DMS53 (cell line): ENCODE results near the gene LDLRAD3.

Experiments
- DNase-seq: peaks from one replicate; lab custom pipeline; 2025; lab: John Stamatoyannopoulos, UW

Gene LDLRAD3

DNA sequence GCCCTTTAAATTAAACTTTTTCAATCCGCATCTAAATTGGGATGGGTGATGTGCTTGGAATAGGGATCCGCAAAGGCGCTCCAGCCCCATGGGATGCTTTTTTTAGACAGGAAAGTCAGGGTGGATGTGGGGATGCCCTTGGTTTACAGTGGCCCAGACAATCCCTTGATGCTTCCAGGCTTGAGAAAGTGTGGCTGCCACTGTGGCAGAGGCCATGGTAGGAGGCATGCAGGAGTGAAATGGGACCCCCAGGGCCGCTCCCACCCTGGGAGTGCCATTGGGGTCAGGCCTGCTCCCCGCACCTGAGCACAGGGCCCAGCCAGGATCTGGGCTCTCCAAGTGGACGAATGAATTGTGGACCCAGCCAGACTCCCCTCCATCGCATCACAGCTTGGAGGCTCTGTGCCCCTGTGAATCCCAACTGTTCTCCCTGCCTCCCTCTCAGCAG, 269.6 kb downstream of the LDLRAD3 start:
- no peak for DNase-seq

DNA sequence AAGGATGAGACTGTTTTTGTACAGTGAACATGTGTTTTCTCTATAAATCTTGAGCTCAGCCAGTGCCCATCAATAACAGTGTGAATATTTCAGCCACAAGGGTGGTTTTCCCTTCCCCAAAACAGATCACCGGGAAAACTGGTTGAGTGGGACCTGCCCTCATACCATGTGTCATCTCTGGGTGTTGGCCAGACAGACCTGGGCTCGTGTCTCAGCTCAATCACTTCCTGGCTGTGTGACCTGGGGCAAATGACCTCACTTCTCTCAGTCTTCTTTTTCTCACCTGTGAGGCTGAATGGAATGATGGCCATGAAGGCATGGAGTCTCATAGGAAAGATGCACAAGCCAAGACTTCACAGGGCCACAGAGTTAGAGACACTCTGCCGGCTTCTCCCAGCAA, 270.6 kb downstream of the LDLRAD3 start:
- peak; percentile 5 for DNase-seq

DNA sequence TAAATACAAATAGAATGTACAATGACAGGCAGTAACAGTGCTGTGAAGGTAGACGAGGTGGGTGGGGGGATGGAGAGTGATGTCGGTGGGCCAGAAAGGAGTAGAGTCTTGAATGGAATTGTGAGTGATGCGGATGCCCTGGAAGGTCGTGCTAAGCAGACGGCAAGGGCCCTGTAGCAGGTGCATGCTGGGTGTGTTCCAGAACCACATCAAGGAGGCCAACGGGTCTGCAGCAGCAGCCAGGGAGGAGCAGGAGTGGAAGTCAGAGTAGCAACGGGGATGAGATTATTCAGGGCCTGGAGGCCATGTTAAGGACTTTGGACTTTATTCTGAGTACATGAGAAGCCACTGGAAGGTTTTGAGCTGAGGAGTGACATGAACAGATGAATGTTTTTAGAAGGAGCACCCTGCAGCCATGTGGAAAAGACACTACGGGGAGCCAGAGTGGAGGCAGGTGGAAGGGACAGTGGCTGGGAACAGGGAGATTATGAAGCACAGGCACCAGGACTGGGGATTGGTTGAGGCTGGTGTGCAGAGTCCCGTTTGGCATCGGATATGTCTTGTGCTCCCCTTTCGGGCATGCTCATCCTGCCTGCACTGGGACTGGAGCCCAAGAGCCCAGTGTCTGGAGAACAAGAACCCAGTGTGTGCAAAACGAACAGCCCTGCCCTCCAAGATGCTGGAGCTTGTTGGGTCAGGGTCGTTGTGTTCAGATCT, 271.3 kb downstream of the LDLRAD3 start:
- no peak for DNase-seq

DNA sequence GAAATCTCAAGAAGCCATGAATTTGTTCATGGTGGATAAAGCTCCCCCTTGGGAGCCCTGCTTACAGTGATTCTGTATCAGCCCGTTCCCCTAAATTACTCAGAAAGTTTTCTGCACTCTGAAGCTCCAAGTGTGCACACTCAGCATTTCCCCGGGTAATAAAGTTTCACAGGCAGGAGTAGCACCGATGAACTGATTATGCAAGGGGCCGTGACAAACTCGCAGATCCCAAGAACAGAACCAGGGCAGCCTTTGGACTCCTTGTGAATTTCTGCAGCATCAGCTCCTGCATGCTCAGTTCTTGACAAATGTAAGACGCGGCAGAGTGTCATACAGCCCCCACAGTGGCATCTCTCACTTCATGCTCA, 271.8 kb downstream of the LDLRAD3 start:
- no peak for DNase-seq

DNA sequence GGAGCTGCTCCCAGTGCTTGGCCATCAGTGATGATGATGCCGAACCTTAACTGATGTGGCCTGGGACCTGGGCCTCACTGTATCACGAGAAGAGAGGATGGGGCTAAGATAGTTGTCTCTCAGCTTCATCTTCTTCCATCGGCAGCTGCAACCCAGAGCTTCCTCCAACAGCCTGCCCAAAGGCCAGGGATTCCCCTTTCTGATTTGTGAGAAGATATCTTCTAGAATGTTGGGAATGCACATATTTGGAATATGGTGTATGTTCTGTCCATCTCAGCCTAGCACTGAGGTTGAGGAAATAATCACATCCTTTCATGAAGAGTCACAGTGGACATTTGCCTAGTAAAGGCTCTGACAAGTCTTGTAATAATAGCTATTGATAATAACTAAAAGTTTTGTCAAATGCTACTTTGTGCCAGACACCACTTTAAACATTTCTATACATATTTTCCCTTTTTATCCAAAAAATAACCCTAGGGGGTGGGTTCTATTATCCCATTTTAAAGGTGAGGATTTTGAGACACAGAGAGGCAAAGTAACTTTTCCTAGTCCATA, 272.3 kb downstream of the LDLRAD3 start:
- no peak for DNase-seq

DNA sequence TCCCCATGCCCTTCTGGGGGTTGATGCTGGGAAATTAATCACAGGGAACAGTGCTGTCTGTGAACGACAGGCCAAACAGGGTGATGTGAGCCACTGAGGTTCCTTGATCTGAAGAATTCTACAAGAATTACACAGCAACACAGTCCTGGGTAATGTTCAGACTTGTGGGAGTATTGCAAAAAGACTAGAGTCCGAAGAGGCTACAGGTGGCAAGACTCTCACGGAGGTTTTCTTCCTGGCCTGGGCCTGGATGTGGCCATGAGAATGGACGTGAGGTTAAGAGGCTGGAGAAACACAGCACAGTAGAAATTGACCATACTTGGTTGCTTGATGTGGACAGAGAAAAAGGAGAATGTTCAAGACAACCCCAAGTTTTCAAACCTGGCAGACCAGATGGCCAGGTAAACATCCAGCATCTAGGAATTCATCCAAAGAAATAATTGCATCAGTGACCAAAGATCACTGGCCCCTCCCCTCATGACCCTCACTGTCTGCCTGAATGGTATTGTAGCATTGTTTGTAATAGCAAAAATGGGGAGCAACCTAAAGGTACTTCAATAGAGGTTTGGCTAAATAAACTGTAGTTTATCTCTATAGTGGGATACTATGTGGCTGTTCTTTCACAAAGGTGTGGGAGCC, 274.5 kb downstream of the LDLRAD3 start:
- DNase-seq, result no peak

DNA sequence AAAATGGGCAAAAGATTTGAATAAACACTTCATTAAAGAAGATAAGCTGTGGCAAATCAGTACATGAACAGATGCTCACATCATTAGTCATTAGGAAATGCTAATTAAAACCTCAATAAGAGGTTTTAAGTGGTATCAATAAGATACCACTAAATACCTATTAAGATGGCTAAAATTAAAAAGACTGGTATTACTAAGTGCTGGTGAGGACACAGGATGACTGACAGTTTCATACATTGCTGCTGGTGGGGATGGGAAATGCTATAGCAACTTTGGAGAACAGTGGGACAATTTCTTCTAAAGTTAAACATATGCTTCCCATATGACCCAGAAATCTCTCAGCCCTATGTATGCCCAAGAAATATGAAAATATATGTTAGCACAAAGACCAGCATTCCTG, 276.1 kb downstream of the LDLRAD3 start:
- no peak for DNase-seq

DNA sequence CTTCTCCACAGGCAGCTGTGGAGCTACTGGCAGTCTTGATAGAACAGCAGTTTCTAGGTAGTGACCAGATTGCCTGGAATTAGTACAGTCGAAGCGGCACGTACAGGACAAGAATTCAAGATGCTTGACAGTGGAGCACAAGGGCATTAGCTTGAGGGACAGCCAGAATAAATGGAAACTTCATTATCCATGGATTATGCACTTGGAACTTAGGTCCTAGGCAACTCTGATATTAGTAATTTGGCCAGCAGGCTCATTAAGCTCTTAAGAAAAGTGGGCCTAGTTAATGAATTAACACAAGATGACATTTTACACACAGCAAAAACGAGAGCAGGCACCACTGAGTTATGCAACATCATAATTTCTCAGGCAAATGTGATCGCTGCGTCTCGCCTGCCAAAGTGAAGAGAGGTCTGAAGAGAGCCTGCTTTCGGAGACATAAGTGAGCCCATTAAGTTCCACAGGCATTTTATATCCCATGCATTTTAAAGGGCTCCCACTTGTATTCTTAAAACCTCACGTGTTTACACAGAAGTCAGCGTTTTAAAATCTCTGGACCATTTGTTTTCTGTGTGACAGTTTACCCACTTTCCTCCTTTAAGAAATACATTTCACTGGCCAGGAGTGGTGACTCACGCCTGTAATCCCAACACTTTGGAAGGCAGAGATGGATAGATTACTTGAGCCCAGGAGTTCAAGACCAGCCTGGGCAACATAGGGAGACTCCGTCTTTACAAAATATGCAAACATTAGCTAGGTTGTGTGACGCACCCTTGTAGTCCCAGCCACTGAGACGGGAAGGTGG, 279.2 kb downstream of the LDLRAD3 start:
- DNase-seq, result no peak

DNA sequence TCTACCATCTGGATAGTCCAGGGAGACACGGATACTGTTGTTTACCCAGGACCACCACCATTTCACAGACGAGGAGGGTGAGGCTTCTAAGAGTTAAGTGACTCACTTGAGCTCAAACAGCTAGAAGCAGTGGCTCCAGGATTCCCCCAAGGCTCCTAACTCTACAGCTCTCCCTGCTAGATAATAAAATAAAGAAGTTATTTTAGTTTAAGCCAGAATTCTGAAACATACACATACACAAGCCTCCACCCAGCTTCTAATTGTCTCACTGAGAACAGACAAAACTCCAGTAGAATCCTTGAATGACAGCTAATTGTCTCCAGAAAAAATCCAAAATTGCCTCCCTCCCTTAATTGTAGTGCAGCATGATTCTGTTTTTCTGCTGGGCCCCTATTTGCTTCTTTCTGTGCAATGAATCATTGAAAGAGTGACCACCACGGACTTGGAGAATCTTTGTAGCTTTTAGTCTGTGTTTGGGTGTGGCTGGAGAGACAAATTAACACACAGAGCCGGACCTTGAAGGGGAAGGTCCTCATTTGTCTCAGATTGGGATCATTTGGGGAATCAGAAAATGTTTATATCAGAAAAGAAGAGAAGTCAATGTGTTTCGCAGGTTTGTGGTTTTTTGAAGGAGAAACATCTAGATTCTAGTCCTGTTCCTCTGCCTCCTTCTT, 280.5 kb downstream of the LDLRAD3 start:
- no peak for DNase-seq

DNA sequence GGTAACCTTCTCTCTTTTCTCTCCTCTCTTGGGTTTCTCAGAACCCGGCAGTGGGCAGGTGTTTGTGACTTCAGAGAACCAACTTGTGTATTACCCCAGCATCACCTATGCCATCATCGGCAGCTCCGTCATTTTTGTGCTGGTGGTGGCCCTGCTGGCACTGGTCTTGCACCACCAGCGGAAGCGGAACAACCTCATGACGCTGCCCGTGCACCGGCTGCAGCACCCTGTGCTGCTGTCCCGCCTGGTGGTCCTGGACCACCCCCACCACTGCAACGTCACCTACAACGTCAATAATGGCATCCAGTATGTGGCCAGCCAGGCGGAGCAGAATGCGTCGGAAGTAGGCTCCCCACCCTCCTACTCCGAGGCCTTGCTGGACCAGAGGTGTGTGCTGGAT, 283.2 kb downstream of the LDLRAD3 start:
- DNase-seq, result no peak

DNA sequence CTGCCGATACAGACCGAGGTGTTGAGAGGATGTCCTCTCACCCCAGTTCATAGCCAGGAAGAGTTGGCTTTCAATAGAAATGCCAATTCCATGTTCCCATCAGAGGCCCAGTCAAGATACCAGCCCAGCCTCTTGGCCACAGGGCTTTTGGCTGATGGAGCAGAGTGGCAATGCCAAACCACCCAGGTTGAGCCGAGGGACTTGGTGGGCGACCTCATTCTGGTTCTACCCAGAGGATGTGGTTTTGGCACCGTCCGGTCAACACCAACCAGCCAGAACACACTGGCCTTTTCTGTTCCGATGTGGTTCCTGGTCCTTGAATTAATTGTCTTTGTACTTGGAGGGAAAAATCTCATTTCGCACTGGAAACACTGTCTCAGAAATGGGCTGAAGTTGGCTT, 284.8 kb downstream of the LDLRAD3 start:
- no peak for DNase-seq

DNA sequence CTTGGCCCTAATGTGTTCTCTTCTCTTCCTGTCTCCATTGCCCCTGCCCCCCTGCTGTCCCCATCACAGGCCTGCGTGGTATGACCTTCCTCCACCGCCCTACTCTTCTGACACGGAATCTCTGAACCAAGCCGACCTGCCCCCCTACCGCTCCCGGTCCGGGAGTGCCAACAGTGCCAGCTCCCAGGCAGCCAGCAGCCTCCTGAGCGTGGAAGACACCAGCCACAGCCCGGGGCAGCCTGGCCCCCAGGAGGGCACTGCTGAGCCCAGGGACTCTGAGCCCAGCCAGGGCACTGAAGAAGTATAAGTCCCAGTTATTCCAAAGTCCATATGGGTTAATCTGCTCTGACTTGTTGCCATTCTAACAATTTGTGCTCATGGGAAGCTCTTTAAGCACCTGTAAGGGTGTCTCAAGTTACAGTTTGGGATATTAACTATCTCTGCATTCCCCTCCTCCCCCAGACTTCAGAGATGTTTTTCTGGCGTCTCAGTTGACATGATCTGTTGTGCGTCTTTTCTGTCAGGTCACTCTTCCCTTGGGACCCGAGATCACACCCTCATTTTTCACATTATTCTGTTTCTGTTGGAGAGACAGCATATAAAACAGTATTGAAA, 285.3 kb downstream of the LDLRAD3 start:
- DNase-seq, result no peak

DNA sequence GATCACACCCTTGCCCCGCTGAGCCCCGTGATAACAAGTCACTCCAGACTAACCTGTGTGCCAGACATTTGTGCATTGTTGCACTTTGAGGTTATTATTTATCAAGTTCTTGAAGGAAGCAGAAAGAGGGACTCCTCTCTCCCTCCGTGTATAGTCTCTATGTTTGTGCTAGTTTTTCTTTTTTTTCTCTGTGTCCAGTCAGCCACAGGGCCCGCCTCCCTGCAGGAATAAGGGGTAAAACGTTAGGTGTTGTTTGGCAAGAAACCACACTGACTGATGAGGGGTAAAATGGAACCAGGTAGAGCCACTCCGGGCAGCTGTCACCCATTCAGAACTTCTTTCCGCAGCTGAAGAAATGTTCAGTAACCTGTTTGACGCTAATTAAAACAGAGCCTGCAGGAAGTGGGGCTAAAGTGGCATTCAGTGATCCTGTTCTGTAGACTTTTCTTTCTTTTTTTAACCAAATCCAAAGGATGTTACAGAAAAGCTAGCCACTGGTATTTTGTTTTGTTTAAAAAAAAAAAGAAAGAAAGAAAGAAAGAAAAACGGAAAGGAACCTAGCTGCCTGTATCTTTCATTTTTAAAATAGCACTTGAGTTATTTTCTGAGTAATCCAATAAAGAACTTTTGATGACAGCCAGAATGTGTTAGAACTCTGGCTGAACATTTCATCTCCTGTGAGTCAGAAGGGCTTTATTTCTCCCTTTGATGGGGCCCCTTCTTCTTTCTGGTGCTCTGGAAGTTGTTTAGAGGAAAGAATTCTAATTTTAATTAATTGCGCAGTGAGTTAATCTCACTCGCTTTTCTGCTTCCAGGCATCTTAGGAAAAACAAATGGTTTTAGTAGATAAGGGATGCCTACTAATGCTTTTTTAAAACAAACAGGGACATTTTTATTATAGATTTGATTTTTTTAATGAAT, 287.2 kb downstream of the LDLRAD3 start:
- no peak for DNase-seq

DNA sequence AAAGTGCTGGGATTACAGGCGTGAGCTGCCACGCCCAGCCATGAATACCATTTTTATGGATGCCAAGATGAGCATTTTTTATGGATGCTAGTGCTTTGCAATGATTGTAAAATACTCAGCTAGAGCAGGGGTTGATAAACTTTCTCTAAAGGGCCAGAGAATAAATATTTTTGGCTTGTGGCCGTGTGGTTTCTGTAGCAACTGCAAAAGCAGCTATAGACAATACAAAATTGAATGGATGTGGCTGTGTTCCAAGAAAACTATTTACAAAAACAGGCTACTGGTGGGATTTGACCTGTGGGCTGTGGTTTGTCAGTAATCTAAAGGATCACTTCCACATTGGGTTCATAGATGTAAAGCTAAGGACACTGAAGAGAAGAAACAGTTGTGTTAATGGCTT, 289.3 kb downstream of the LDLRAD3 start:
- no peak for DNase-seq

DNA sequence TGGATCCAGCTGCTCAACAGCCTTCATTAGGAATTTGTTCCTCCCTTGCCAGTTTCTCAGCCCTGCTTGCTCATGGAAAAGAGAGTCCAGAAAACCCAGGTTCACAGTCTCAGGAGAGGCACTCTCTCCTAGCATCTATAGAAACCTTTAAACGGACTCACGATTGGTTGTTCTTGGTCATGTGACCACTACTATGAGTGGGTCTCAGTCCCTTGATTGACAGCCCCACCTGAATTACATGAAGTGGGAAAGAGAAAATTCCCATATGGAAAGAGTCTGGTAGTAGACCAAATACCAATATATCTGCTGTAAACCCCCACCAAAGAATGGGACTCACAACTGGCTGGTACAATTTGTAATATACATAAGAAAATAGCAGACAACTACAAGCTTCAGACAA, 291.0 kb downstream of the LDLRAD3 start:
- no peak for DNase-seq

DNA sequence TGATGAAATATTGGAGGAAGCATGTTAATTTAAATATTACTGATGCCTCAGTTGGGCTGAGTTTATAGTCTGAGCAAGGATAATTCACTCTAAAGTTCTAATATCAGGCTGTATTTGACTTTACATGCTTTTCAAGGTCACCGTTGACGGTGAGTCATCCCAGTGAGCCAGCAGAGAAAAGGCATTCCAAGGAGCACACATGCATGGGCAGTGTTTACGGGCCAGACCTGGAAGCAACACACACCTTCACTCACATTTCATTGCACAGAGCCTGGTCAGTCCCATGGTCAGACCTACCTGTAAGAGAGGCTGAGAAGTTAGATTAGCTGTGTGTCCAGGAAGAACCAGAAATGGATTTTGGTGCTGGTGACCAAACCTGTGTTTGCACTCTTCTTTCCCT, 291.9 kb downstream of the LDLRAD3 start:
- no peak for DNase-seq

DNA sequence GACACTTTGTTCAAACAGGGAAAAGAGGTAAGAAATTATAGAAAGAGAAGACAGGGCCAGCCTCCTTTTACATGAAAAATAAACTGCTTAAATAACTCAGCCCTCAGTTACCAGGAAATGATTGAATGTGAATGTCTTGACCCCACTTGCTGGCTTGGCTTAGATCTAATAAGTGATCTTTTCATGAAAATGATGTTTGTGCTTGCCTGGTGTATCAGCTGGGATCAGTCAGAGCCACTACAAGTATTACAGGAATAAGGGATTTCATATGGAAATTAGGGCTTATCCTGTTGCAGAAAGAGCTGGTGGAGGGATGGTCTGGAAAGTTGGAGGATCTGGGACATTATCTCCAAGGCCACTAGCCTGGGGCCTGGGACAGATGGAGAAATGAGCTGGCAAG, 293.5 kb downstream of the LDLRAD3 start:
- DNase-seq, result no peak

DNA sequence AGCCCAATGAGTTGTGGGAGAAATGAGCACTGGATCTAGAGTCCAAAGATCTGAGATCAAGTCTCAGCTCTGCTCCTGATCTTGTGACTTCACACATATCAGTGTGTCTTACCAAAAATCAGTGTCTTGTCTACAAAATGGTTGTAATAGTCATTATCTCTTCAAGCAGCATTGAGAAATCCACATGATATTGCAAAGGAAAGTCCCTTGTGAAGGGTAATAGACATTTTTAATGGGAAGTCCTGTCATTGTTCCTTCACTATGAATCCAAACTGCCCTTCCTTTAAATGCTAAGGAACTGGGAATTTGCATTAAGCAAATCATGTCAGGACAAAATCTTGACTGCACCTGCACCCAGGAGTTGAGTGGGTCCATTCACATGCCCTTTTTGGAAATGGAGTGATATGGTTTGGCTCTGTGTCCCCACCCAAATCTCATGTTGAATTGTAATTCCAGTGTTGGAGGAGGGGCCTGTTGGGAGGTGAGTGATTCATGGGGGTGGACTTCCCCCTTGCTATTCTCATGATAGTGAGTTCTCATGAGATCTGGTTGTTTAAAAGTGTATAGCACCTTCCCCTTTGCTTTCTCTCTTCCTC, 294.3 kb downstream of the LDLRAD3 start:
- no peak for DNase-seq

DNA sequence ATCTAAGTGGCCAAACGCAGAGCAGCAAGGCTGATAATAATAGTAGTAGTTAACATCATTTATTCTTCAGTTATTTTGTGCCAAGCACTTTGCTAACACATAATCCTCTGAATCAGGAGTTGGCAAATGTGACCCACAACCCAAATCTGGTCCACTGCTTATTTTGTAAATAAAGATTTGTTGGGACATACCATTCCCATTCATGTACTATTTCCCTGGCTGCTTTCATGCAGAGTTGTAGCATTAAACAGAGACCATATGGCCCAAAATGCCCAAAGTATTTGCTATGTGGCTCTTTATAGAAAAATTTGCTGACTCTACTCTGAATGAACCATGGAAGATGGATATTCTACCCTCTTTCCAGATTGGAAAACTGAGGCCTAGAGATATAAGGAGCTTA, 295.0 kb downstream of the LDLRAD3 start:
- DNase-seq, result no peak

DNA sequence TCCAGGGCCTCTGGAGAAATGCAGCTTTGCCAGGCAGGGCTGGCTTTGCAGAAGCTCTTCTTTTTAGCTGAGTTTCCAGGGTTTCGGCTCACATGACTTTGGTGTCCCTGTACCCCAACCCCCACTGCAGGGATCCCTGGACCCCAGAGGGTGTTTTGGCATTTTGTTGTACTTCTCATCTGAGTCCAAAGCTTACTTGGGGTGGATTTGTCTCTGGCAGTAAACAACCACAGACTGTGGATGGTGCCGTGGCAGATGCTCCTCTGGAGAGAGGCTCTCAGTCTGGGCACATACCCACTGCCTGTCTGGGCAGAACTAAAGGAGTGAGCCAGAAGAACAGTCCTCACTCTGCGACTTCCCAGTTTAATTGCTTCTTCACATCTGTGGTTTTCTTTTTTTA, 295.8 kb downstream of the LDLRAD3 start:
- DNase-seq, result no peak
